NCI-H2196 (cell line): ENCODE results near the gene ZNF394.
A peak's percentile ranks its signal among the peaks of the same experiment; 100 is the strongest.

Experiments
- DNase-seq: peaks from one replicate; lab custom pipeline; 2025; ENCODE audit not compliant: unreplicated experiment; lab: John Stamatoyannopoulos, UW

The ZNF394 gene

GRCh38 chr7:99497766-99498545 is 2.1 kb downstream of the ZNF394 start:
- no peak for DNase-seq

GRCh38 chr7:99493823-99494222 is 6.3 kb downstream of the ZNF394 start:
- no peak for DNase-seq

GRCh38 chr7:99490878-99491277 is 9.2 kb downstream of the ZNF394 start:
- no peak for DNase-seq

- DNase-seq = no peak
Measured at GRCh38 chr7:99489235-99489634, 10.8 kb downstream of the ZNF394 start.

- DNase-seq = no peak
Measured at GRCh38 chr7:99485094-99485493, 15.0 kb downstream of the ZNF394 start.

- no peak for DNase-seq
Measured at GRCh38 chr7:99478464-99479440, 21.3 kb downstream of the ZNF394 start.

GRCh38 chr7:99476107-99476506 is 24.0 kb downstream of the ZNF394 start:
- no peak for DNase-seq

GRCh38 chr7:99473315-99473596 is 26.8 kb downstream of the ZNF394 start:
- DNase-seq = peak; percentile 33

GRCh38 chr7:99472561-99473314 is 27.3 kb downstream of the ZNF394 start, which contains the start of gene ZNF789:
Gene ZNF789 (plus strand): TSS chr7:99472890. CDS start chr7:99476457, 3,567 bp downstream.
- DNase-seq = peak; percentile 97

- no peak for DNase-seq
Measured at GRCh38 chr7:99469381-99470065, 30.6 kb downstream of the ZNF394 start.

- no peak for DNase-seq
Measured at GRCh38 chr7:99468336-99468918, 31.7 kb downstream of the ZNF394 start.

GRCh38 chr7:99465421-99465768 is 34.7 kb downstream of the ZNF394 start:
- DNase-seq = no peak

GRCh38 chr7:99461221-99461620 is 38.9 kb downstream of the ZNF394 start:
- DNase-seq = no peak

- no peak for DNase-seq
Measured at GRCh38 chr7:99460651-99461050, 39.4 kb downstream of the ZNF394 start.

GRCh38 chr7:99459087-99459486 is 41.0 kb downstream of the ZNF394 start:
- no peak for DNase-seq

- no peak for DNase-seq
Measured at GRCh38 chr7:99457650-99458493, 42.2 kb downstream of the ZNF394 start.

- DNase-seq = no peak
Measured at GRCh38 chr7:99457050-99457649, 42.9 kb downstream of the ZNF394 start.

- DNase-seq = no peak
Measured at GRCh38 chr7:99456288-99456687, 43.8 kb downstream of the ZNF394 start.

- DNase-seq = no peak
Measured at GRCh38 chr7:99455874-99456273, 44.2 kb downstream of the ZNF394 start.
